GM04504 (cell line): Measurements from ENCODE around the gene FGD5.

Experiments
- DNase-seq: peaks from one replicate; pipeline ENCODE4 v3.0.0-alpha.2; 2012; ENCODE audit warnings: low read depth

The FGD5 gene

DNA sequence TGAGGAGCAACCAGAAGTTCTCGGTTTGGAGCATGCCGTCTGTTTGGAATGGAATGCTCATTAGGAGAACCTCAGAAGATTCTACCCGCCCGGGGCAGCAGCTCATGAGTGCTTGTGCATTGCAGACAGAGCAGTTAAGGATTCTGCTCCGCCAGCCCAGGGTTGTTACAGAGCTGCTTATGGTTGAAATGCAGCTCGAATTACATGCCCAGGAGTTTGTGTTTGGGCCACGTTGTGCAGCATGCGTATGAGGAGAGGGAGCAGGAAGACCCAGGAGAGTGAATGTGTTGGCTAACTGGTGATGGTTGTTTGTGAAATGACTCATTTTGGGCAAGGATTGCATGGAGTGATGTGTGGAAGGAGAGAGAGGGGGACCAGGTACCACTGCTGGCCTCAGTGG, 9.0 kb downstream of the FGD5 start:
- DNase-seq, result no peak

DNA sequence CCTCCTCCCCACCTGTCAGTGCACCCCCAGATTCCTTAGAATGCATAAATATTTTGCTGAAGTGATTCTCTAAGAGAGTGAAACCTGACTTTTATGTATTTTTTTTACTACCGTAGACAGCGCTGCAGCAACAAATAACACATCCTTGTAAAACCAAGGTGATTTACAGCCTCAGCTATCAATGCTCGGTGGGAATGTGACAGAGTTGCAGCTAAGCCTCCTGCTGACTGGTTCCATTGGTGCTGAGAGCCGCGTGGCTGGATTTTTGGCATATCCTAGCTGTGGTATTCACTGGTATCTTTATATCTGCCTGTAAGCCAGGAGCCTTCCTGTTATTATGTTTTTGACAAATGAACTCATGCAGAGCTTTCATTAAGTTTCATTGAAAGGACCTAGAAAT, 11.0 kb downstream of the FGD5 start:
- DNase-seq, result no peak

DNA sequence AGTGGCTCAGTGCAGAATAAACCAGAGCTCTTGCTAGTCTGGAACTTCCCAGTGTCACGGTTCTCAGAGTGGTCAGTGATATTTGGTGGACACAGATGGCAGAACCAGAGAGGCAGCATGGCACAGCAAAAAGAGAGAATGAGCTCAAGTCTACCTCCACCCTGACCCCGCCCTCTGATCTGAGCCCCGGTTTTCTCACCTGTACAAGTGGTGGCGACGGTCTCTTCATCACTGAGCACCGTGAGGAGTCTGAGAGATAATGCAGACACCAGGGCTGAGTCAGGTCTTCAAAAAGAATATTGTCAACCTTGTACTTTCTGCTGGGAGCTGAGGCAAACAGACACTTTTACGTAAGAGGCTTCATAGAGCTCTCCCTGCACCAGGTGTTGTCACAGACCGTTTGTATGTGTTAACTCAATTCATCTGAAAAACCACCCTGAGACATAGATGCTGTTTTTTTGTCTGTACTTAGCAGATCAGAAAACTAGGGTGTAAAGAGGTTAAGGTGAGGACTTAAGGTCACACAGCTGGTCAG, 13.2 kb downstream of the FGD5 start:
- DNase-seq, result no peak

DNA sequence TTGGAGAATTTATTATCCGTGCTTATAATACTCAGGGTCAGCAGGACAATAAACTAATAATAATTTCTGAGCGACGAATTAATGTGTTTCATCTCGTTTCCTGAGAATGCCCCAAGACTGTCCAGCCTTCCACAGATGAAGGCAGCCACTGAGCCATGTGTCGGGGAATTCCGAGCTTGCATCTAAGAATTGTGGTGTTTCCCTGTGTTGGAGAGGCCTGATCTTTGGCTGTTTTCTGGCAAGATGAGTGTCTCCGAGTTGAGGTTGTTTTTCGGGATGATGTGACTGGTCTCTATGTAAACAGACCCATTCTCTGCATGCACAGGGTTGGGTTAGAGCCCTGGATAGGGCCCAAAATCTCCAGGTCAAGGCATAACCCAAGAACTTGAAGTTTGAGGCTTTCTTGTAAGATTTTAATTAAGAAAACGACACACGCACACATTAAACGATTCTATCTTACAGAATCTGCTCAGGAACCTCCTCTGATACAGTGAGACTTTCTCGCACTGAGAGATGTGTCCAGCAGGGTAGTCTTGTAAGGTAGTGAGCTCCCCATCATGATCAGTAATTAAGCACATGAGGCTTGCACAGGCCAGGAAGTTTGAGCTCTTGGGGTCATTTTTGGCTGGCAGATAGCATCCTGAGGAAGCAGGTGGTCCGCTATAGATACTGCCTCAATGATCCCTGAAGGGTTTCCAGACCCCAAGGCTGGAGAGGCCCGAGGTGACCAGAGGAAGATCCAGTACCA, 14.4 kb downstream of the FGD5 start:
- DNase-seq, result no peak

DNA sequence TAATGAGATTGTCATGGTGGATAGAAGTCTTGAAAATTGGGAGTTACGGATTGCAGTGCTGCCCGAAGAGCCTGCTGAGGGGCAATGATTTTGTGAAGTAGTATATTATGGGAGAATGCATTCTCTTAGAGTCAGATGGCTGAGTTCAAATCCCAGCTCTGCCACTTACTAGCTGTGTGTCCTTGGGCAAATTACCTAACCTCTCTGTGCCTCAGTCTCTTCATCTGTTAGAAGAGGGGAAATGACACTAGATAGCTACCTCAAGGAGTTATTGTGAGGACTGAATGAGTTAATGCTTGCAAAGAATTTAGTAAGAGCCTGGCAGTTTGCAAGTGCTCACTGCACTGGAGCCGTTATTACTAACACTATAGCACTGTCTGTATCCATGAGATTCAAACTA, 15.4 kb downstream of the FGD5 start:
- DNase-seq, result no peak

DNA sequence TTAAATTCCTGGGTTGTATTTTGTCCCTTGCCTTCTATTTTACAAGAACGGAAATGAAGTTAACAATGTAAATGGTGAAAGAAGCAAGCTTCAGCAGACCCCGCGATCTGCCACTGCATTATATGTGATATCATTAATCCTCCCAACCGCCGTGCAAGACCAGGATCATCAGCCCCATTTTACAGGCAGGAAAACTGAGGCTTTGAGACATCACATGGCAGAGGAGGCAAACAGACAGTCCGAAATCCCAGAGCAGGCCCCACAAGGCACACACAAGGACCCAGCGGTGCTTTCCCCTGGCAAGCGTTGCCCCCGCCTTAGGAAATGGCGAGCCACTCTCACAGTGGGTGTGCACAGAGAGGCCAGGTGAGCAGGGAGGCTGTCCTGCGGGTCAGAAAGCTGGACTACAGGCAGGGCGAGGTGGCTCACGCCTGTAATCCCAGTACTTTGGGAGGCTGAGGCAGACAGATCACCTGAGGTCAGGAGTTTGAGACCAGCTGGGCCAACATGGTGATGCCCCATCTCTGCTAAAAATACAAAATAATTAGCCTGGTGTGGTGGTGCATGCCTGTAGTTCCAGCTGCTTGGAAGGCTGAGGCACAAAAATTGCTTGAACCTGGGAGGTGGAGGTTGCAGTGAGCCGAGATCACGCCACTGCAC, 16.2 kb downstream of the FGD5 start:
- DNase-seq, result no peak

DNA sequence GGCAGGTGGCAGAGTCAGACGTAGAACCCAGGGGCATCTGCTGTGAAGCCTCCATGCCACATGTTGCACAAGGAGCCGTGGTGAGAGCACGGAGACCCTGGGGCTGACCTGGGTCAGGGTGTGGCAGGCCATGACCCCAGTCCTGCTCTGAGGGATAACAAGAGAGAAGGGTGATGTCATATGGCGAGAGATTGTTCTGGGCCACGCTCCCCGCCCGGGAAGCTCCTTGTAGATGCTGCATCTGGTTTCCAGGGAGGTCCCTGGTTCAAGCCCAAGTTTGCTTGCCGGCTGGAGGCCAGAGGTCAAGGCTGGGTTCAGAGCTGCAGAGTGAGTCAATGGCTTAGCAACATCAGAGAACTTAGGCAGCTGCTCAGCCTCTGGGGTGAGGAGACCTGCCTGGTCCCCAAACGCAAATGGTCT, 17.3 kb downstream of the FGD5 start:
- DNase-seq, result no peak

DNA sequence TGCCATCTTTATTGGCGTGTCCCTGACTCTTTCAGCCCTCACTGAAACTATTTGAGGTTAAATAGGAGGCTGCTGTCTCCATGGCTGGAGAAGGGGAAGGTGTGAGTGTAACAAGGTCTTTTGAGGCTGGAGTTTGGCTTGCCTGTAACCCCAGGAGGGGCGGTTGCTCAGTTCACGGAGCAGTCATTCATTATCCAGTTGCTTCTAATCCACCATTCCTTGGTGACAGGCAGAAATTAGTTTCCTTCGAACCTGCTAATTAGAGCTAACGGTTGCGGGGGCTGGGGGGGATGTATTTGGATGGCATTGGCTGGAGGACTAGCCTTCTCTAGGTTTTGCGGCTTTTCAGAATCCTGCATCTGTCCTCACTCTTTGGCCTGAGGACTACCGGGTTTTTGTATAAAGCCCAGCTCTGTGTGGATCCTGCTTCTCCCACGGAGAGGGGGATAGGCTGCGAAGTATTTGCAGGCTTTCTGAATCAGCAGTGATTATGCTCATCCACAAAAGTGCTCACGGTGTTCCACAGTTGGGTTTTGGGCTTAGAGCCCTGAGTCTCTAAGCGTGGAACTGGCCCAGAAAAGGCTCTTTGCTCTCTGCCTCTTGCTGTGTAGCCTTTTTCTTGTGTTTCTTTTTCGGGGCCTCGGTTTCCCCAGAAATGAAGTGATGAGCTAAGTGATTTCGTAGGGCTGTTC, 18.6 kb downstream of the FGD5 start:
- DNase-seq, result no peak

DNA sequence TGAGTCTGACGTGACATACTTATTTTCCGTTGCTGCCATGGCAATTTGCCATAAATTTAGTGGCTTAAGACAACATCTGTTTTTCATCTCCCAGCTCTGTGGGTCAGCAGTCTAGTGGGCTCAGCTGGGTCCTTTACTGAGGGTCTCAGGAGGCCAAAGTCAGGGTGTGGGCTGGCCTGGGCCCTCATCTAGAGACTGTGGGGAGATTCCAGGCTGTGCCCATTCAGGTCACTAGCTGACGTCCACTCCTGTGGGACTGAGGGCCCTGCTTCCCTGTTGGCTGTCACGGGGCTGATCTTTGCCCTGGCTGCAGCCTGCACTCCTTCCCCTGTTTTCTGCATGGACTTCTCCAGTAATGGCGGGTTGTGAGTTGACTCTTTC, 19.1 kb downstream of the FGD5 start:
- no peak for DNase-seq

DNA sequence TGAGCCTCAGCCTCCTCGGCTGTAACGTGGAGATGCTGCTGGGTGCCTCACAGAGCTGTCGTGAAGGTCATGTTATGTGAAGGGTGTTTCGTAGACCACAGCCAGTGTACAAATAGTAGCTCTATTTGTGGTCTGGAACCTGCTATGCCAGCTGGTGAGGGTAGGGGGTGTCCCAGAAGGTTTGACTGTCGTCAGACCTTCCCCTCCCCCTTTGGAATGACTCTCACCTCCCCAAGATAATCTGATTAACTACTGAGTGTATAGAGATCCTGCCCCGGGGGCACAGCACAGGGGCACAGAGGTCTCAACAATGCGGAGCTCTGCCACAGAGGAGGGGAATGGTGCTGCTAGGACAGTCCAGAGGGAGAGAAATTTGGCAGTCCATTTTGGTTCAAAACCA, 20.5 kb downstream of the FGD5 start:
- no peak for DNase-seq

DNA sequence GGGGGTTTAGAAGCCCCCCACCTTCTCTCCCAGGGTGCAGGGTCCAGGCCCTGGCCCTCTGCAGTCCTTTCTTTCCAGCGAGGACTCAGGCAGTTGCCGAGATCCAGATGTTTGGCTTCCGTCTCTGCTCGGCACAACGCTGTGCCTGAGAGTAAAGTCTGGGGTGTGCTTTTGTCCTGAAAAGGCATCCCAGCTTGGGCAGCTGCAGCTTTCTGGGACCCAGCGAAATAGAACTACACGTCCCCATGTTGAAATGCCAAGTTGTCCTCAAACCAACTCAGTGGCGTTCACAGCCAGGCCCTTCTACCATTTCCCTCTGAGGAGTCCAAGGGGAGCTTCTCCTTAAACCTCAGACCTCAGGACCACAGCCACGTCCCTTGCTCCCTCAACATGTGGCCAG, 23.1 kb downstream of the FGD5 start:
- DNase-seq, result no peak

DNA sequence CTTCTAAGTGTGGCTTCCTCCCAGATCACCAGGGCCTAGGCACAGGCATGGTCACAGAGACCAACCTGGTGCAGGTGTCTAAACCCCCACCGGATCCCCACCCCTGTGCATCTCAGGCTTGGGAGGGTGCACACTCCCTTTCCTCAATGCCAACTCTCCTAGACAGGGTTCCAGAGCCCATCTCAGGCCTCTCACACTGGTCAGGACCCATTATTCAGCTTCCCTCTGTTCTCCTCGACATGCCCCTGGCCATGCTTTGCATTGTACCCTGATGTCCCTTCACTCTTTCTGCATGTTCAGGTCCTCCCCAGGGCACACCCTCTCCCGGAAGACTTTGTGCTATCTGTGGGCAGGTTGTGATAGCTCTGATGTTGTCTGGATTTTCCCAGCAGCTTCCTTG, 23.5 kb downstream of the FGD5 start:
- DNase-seq, result no peak

DNA sequence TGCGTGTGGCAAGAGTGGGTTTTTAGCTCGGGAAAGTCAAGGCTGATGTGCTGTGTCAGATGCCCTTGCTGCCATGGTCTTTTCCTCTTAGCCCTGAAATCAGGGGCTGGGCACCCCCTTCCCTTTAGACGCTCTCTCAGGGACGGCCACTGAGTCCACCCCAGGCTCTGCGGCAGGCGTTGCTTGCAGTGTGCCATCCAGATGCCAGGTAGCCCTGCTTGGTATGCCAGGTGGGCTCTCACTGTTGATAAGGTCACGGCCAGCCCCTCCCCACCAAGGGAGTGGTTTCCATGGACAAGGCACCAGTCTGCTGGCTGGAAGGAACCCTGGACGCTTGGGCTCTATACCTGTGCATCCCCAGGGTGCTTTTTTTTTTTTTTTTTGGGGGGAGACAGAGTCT, 24.6 kb downstream of the FGD5 start:
- no peak for DNase-seq

DNA sequence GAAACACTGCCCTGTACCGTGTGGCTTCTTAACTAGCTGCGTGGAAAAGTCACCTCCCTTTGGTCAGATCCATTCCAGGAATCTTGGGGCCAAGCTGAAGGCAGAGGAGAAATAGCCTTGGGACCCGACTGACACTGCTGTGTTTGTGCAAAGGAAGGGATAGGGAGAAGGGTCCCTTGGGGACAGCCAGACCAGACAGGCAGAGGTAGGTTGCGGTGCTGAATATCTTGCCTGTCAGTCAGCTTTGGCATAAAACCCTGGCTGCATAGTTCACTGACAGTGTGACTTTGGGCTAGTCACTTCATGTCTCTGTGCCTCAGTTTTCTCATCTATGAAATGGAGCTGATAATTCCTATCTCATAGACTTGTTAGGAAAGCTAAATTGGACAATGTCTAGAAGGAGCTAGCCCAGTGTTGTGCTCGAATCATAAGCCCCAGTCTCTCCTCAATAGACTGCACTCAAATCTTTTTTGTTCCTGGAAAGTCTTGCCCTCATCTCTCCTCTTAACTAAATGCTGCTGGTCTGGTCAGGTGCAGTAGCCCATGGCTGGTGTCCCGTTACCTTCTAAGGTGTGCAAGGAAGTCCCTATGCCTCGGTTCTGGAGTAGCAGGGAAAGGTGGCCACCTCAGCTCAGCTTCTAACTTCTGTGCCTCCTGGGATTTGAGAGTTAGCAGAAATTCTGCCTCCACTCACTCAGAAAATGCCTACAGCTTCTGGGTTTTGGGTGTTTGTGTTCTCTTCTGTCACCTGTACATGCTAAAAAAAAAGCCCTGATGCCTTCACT, 25.8 kb downstream of the FGD5 start:
- no peak for DNase-seq

DNA sequence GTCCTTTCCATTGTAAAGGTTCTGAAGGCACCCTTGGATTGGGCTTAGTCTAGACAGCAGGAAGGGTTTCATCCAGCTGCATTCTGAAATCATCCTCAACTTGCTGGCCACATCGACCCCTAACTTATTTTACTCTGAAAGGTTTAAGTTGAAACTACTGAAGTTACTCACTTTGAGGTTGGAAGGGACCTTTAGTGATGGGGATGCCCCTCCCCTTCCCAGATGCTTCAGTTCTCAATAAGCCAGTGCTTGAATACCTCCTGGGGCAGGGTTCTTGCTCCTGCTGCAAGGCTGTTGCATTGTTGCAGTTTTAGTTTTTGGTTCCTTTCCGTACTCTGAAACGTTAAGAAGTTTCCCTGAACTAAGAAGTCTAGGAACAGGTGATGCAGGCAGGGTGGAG, 26.4 kb downstream of the FGD5 start:
- no peak for DNase-seq

DNA sequence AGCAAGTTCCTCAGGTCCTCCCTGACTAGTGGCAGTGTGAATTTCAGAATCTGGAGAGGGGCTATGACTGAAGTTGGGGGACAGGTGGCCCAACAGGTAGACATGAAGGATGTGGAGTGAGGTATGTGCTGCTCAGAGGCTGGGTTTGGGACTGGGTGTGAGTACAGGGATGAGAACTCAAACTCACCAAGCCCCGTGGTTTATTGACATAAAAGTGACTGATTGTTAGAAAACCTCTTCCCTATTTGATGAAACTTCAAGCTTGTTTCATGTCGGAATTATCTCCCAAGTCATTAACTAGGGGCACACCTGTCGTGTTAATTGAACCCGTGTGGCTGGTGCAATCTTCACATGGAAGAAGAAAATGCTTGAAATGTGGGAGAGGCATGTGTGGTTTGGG, 27.1 kb downstream of the FGD5 start:
- DNase-seq, result no peak

DNA sequence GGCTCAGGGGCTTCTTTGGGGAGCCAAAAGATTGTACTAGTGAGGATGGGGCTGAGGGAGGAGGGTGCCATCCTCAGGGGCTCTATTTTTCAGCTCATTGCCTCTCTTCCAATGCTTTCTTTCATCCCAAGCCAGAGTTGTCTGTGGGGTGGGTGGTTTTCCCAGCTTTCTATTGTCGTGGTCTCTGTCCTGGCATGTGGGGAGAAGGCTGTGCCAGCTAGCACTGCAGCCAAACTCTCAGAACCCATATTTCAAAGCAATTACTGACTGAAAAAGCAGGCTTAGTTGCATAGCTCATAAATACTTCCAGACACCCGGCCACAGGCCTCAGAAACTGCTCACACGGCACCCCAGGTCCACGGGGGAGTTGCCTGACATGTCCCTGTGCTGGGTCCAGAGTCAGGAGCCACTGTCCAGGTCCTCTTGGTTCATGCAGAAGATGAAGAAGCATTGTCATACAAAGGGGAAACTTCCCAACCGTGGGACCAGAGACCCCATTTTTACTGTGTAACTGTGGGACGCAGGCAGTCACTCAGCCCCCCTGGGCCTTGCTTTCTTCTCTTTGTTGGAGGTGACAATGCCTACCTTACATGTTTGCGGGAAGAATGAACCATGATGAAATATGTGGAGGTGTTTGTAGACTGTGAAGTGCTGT, 27.6 kb downstream of the FGD5 start:
- DNase-seq, result no peak

DNA sequence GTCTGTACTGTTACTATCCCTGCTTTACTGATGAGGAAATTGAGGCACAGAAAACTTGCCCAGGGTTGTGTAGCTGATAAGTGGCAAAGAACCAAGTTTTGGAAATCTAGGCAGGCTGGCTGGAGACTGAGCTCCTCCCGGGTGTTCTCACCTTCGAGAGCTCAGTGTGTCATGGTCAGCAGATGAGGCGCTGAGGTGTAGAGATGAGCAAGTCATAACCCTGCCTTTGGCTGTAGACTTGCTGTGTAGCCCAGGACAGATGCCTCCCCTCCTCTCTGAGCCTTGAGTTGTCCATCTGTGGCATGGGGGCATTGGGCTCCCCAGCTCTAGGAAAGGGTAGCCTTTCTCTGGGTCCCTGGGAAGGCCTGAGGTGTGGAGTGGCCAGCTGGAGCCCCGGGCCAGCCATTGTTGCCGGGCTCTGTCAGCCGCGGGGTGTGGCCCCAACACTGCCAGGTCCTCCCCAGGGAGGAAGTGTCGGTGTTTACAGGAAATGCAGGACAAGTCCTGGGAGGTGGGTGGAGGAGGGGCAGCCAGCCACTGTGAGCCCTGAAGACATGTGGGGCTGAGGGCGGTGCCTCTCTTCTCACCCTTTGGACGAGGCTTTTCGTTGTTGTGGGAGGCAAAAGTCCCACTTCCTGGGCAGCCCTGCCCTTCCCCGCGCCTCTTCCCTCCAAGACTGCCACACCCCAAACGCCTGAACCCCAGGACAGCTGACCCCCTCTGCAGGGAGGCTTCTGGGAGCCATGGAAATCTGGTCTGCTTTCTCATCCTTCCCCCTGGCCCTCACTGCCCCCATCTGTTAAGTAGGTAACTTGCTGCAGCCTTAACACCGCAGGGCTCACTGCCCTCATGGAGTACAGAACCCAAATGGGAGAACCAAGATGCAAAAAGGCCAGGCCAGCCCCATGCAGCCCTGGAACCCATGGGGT, 29.1 kb downstream of the FGD5 start:
- DNase-seq, result no peak

DNA sequence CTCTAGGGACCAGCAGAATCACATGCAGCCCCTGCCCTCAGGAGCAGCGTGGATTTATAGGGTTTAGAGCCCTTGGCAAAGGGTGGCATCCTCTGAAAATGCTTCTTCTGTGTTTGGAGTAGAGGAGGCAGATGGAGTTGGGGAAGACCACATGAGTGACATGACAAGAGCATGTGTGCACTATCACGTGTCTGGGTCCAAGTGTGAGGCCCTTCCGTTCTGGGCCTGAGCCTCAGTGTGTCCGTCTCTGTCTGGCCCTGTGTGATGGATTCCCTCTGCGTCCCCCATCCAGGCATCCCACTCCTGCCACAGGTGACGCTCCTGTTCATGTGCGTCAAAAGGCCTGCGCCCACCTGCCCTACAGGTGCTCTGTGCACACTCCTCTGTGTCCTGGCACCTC, 30.1 kb downstream of the FGD5 start:
- no peak for DNase-seq

DNA sequence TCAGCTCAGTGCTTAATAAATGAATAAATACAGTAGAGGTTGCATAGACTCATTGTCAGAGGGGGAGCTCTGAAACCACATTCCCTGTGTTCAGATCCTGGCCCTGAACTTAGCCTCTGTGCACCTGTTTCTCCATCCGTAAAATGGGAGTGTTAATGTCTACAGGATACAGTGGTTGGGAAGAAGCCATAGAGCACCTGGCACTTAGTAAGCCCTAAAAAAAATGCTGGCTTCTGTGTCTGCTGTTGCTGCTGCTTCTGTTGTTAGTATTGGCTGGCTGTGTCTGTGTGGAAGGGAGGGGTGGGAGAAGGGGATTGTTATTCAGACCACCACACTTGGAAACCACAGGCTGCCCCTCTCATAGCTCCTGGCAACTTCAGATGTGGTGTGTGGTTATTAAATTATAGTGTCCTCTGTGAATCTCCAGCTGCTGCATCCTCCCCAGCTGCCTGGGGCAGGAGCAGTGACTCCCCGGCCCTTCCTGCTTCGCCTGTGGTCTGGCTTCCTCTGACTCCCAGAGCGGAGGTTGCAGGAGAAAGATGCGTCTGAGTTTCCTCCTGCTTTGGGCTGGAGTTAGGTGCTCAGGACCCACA, 31.0 kb downstream of the FGD5 start:
- DNase-seq, result no peak
